ENCODE measurements around the gene LCA5L.

LCA5L gene

DNA sequence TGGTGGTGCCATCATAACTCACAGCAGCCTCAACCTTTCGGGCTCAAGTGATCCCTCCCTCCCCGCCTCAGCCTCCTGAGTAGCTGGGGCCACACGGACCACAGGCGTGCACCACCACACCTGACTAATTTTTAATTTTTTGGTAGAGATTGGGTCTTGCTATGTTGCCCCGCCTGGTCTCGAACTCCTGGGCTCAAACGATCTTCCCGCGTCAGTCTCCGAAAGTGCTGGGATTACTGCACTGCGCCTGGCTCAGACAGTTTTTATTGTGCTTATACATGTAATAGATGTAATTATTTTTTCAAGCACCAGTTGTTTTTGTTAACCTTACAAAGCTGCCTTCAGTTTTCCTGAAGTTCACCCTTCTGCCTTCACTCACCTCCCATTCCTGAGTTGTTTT is 58.7 kb downstream of the LCA5L start:
- ATAC-seq: no peak
- TF ChIP-seq, protein P1, sequence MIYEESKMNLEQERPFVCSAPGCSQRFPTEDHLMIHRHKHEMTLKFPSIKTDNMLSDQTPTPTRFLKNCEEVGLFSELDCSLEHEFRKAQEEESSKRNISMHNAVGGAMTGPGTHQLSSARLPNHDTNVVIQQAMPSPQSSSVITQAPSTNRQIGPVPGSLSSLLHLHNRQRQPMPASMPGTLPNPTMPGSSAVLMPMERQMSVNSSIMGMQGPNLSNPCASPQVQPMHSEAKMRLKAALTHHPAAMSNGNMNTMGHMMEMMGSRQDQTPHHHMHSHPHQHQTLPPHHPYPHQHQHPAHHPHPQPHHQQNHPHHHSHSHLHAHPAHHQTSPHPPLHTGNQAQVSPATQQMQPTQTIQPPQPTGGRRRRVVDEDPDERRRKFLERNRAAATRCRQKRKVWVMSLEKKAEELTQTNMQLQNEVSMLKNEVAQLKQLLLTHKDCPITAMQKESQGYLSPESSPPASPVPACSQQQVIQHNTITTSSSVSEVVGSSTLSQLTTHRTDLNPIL (CRISPR knock-in tag; IDR thresholded peaks at IDR 0.05; ENCODE audit: low read depth): no peak
- TF ChIP-seq OSR1 (CRISPR knock-in tag; IDR thresholded peaks at IDR 0.05): no peak
- no peak for TF ChIP-seq ZNF565 (CRISPR knock-in tag; conservative IDR thresholded peaks at IDR 0.05; ENCODE audit: low read depth)
- no peak for TF ChIP-seq RARB (CRISPR knock-in tag; IDR thresholded peaks at IDR 0.05)
- no peak for TF ChIP-seq PPARA (CRISPR knock-in tag; IDR thresholded peaks at IDR 0.05; ENCODE audit: borderline replicate concordance)
- no peak for TF ChIP-seq GLIS3 (CRISPR knock-in tag; IDR thresholded peaks at IDR 0.05)
- TF ChIP-seq ZFP30 (CRISPR knock-in tag; IDR thresholded peaks at IDR 0.05): no peak
- no peak for TF ChIP-seq ZNF70 (CRISPR knock-in tag; IDR thresholded peaks at IDR 0.05)
- no peak for TF ChIP-seq TSHZ2 (CRISPR knock-in tag; IDR thresholded peaks at IDR 0.05)
- no peak for TF ChIP-seq TCF4 (CRISPR knock-in tag; IDR thresholded peaks at IDR 0.05; ENCODE audit: borderline replicate concordance)
- no peak for TF ChIP-seq ZFP3 (CRISPR knock-in tag; IDR thresholded peaks at IDR 0.05)
- no peak for TF ChIP-seq SNAI2 (CRISPR knock-in tag; IDR thresholded peaks at IDR 0.05)
- TF ChIP-seq ARNTL (CRISPR knock-in tag; IDR thresholded peaks at IDR 0.05; ENCODE audit: borderline replicate concordance, low read depth): no peak
- no peak for TF ChIP-seq BACH2 (CRISPR knock-in tag; IDR thresholded peaks at IDR 0.05; ENCODE audit: borderline replicate concordance)

GRCh38 chr21:39386194-39386593 is 59.4 kb downstream of the LCA5L start:
- no peak for ATAC-seq
- TF ChIP-seq TCF4 (CRISPR knock-in tag; IDR thresholded peaks at IDR 0.05; ENCODE audit: borderline replicate concordance): no peak
- no peak for TF ChIP-seq ZFP3 (CRISPR knock-in tag; IDR thresholded peaks at IDR 0.05)
- no peak for TF ChIP-seq TOX (CRISPR knock-in tag; IDR thresholded peaks at IDR 0.05; ENCODE audit: borderline replicate concordance)
- TF ChIP-seq RARB (CRISPR knock-in tag; IDR thresholded peaks at IDR 0.05): no peak
- TF ChIP-seq OSR1 (CRISPR knock-in tag; IDR thresholded peaks at IDR 0.05): no peak
- TF ChIP-seq ZNF565 (CRISPR knock-in tag; conservative IDR thresholded peaks at IDR 0.05; ENCODE audit: low read depth): no peak
- TF ChIP-seq ARNTL (CRISPR knock-in tag; IDR thresholded peaks at IDR 0.05; ENCODE audit: borderline replicate concordance, low read depth): no peak
- TF ChIP-seq ZNF70 (CRISPR knock-in tag; IDR thresholded peaks at IDR 0.05): no peak
- no peak for TF ChIP-seq PPARA (CRISPR knock-in tag; IDR thresholded peaks at IDR 0.05; ENCODE audit: borderline replicate concordance)
- TF ChIP-seq, protein P2, sequence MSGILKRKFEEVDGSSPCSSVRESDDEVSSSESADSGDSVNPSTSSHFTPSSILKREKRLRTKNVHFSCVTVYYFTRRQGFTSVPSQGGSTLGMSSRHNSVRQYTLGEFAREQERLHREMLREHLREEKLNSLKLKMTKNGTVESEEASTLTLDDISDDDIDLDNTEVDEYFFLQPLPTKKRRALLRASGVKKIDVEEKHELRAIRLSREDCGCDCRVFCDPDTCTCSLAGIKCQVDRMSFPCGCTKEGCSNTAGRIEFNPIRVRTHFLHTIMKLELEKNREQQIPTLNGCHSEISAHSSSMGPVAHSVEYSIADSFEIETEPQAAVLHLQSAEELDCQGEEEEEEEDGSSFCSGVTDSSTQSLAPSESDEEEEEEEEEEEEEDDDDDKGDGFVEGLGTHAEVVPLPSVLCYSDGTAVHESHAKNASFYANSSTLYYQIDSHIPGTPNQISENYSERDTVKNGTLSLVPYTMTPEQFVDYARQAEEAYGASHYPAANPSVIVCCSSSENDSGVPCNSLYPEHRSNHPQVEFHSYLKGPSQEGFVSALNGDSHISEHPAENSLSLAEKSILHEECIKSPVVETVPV (CRISPR knock-in tag; IDR thresholded peaks at IDR 0.05): no peak
- TF ChIP-seq ZFP30 (CRISPR knock-in tag; IDR thresholded peaks at IDR 0.05): no peak
- no peak for TF ChIP-seq GLIS3 (CRISPR knock-in tag; IDR thresholded peaks at IDR 0.05)
- no peak for TF ChIP-seq ZNF8 (CRISPR knock-in tag; IDR thresholded peaks at IDR 0.05)

GRCh38 chr21:39385299-39386145 is 60.1 kb downstream of the LCA5L start:
- ATAC-seq: peak; percentile 71
- TF ChIP-seq ZFP3 (CRISPR knock-in tag; IDR thresholded peaks at IDR 0.05) (no peak), ZNF565 (CRISPR knock-in tag; conservative IDR thresholded peaks at IDR 0.05; ENCODE audit: low read depth) (no peak), ISL1 (CRISPR knock-in tag; IDR thresholded peaks at IDR 0.05) (no peak), PPARA (CRISPR knock-in tag; IDR thresholded peaks at IDR 0.05; ENCODE audit: borderline replicate concordance) (no peak), ZNF70 (CRISPR knock-in tag; IDR thresholded peaks at IDR 0.05) (no peak), ESRRG (CRISPR knock-in tag; IDR thresholded peaks at IDR 0.05) (no peak), BACH2 (CRISPR knock-in tag; IDR thresholded peaks at IDR 0.05; ENCODE audit: borderline replicate concordance) (no peak), RARB (CRISPR knock-in tag; IDR thresholded peaks at IDR 0.05) (no peak), TSHZ2 (CRISPR knock-in tag; IDR thresholded peaks at IDR 0.05) (no peak), ARNTL (CRISPR knock-in tag; IDR thresholded peaks at IDR 0.05; ENCODE audit: borderline replicate concordance, low read depth) (no peak), ZC3H10 (CRISPR knock-in tag; IDR thresholded peaks at IDR 0.05) (no peak), ZFP30 (CRISPR knock-in tag; IDR thresholded peaks at IDR 0.05) (no peak), POU6F1 (CRISPR knock-in tag; IDR thresholded peaks at IDR 0.05; ENCODE audit: borderline replicate concordance, low read depth) (no peak)
- TF ChIP-seq, protein P3, sequence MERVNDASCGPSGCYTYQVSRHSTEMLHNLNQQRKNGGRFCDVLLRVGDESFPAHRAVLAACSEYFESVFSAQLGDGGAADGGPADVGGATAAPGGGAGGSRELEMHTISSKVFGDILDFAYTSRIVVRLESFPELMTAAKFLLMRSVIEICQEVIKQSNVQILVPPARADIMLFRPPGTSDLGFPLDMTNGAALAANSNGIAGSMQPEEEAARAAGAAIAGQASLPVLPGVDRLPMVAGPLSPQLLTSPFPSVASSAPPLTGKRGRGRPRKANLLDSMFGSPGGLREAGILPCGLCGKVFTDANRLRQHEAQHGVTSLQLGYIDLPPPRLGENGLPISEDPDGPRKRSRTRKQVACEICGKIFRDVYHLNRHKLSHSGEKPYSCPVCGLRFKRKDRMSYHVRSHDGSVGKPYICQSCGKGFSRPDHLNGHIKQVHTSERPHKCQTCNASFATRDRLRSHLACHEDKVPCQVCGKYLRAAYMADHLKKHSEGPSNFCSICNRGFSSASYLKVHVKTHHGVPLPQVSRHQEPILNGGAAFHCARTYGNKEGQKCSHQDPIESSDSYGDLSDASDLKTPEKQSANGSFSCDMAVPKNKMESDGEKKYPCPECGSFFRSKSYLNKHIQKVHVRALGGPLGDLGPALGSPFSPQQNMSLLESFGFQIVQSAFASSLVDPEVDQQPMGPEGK (CRISPR knock-in tag; IDR thresholded peaks at IDR 0.05; ENCODE audit: borderline replicate concordance): no peak
